HUES48 (cell line): ENCODE data around the gene RBKS.

Source experiments
- H3K27ac ChIP-seq: one replicate; pipeline ENCODE4 v1.7.0; 2013; ENCODE audit warnings: low read depth, low read length, inconsistent platforms
- H3K27me3 ChIP-seq: 2 replicates; pipeline ENCODE4 v1.6.1; 2013; ENCODE audit warnings: mild to moderate bottlenecking, low read length; ENCODE audit not compliant: control insufficient read depth, insufficient read depth
- H3K36me3 ChIP-seq: 2 replicates; pipeline ENCODE4 v1.6.1; 2013; ENCODE audit warnings: low read length; ENCODE audit not compliant: control insufficient read depth, insufficient read depth
- H3K4me1 ChIP-seq: 2 replicates; pipeline ENCODE4 v1.6.1; 2013; ENCODE audit warnings: mild to moderate bottlenecking, low read length; ENCODE audit not compliant: control insufficient read depth, insufficient read depth
- H3K4me3 ChIP-seq: 2 replicates; pipeline ENCODE4 v1.5.1; 2013; ENCODE audit warnings: mild to moderate bottlenecking, low read depth, low read length
- H3K9ac ChIP-seq: 2 replicates; pipeline ENCODE4 v1.6.1; 2013; ENCODE audit warnings: mild to moderate bottlenecking, low read depth, low read length, moderate library complexity
- H3K9me3 ChIP-seq: 2 replicates; pipeline ENCODE4 v1.6.1; 2013; ENCODE audit warnings: low read length; ENCODE audit not compliant: control insufficient read depth, insufficient read depth

The RBKS gene

GRCh38 chr2:27852691-27853090 lies 37.5 kb downstream of the RBKS start:
- no peaks in the 10 kb centered on the region for H3K4me1 ChIP-seq
- no peak overlapping the region for H3K9ac ChIP-seq
- H3K27me3 ChIP-seq = no peaks in the 10 kb centered on the region
- H3K27ac ChIP-seq = no peak overlapping the region
- H3K4me3 ChIP-seq = no peak overlapping the region
- peaks cover 2% of the 10 kb centered on the region; the same call in 1 of the 2 replicates for H3K9me3 ChIP-seq
- no peaks in the 10 kb centered on the region for H3K36me3 ChIP-seq

GRCh38 chr2:27849558-27850205 lies 40.5 kb downstream of the RBKS start:
- no peaks in the 10 kb centered on the region for H3K9me3 ChIP-seq
- H3K9ac ChIP-seq = no peak overlapping the region
- no peaks in the 10 kb centered on the region for H3K4me1 ChIP-seq
- no peak overlapping the region for H3K27ac ChIP-seq
- H3K27me3 ChIP-seq = no peaks in the 10 kb centered on the region
- H3K36me3 ChIP-seq = no peaks in the 10 kb centered on the region
- H3K4me3 ChIP-seq = no peak overlapping the region

GRCh38 chr2:27847333-27847732 lies 42.9 kb downstream of the RBKS start:
- no peaks in the 10 kb centered on the region for H3K9me3 ChIP-seq
- H3K36me3 ChIP-seq = no peaks in the 10 kb centered on the region
- no peaks in the 10 kb centered on the region for H3K4me1 ChIP-seq
- H3K4me3 ChIP-seq = no peak overlapping the region
- no peaks in the 10 kb centered on the region for H3K27me3 ChIP-seq
- H3K9ac ChIP-seq = no peak overlapping the region
- H3K27ac ChIP-seq = no peak overlapping the region

- Histone ChIP-seq H3K27ac (no peak overlapping the region), H3K9me3 (no peaks in the 10 kb centered on the region), H3K4me1 (no peaks in the 10 kb centered on the region), H3K36me3 (no peaks in the 10 kb centered on the region), H3K4me3 (no peak overlapping the region), H3K27me3 (no peaks in the 10 kb centered on the region), H3K9ac (no peak overlapping the region)
These were observed 45.3 kb downstream of the RBKS start for GRCh38 chr2:27844821-27845255.

- H3K9me3 ChIP-seq = no peaks in the 10 kb centered on the region
- no peaks in the 10 kb centered on the region for H3K36me3 ChIP-seq
- no peak overlapping the region for H3K27ac ChIP-seq
- H3K9ac ChIP-seq = no peak overlapping the region
- no peaks in the 10 kb centered on the region for H3K27me3 ChIP-seq
- H3K4me1 ChIP-seq = no peaks in the 10 kb centered on the region
- no peak overlapping the region for H3K4me3 ChIP-seq
These were observed 46.2 kb downstream of the RBKS start for GRCh38 chr2:27843992-27844391.

GRCh38 chr2:27842894-27843293 lies 47.3 kb downstream of the RBKS start:
- Histone ChIP-seq H3K27ac (no peak overlapping the region), H3K4me1 (no peaks in the 10 kb centered on the region), H3K9ac (no peak overlapping the region), H3K4me3 (no peak overlapping the region), H3K9me3 (no peaks in the 10 kb centered on the region), H3K27me3 (no peaks in the 10 kb centered on the region), H3K36me3 (no peaks in the 10 kb centered on the region)

DNA sequence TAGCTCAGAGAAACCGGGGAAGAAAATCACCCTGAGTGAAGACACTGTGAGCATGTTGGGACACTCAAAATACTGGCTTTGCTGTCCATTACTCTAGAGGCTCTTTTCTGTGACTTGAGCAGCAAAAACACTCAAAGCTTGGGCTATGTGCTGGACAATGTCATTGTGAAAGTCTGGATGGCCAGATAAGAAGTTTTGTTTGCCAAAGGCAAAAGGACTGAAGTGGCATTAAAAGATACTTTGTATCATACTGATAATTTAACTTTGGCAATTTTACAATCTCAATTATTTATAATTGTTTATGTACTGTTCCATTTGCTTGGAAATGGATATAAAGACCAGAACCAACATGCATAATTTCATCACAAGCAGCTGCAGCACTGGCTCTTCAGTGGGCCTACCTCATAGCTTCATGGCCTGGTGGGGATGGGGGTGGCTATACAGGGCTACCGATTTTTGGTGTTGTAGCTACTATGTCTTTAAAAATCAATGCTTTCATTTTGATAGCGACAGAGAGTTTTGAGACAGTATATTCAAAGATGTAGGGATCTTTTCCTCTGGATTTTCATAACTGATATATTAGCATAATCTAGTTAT lies 51.1 kb downstream of the RBKS start:
- H3K9ac ChIP-seq = no peak overlapping the region
- H3K36me3 ChIP-seq = no peaks in the 10 kb centered on the region
- no peaks in the 10 kb centered on the region for H3K27me3 ChIP-seq
- no peak overlapping the region for H3K27ac ChIP-seq
- H3K4me3 ChIP-seq = no peak overlapping the region
- no peaks in the 10 kb centered on the region for H3K4me1 ChIP-seq
- H3K9me3 ChIP-seq = no peaks in the 10 kb centered on the region

GRCh38 chr2:27838502-27838901 lies 51.7 kb downstream of the RBKS start:
- H3K9ac ChIP-seq = no peak overlapping the region
- no peak overlapping the region for H3K27ac ChIP-seq
- no peaks in the 10 kb centered on the region for H3K9me3 ChIP-seq
- no peaks in the 10 kb centered on the region for H3K4me1 ChIP-seq
- H3K36me3 ChIP-seq = no peaks in the 10 kb centered on the region
- no peaks in the 10 kb centered on the region for H3K27me3 ChIP-seq
- H3K4me3 ChIP-seq = no peak overlapping the region

- no peaks in the 10 kb centered on the region for H3K36me3 ChIP-seq
- H3K4me3 ChIP-seq = no peak overlapping the region
- no peak overlapping the region for H3K27ac ChIP-seq
- no peaks in the 10 kb centered on the region for H3K4me1 ChIP-seq
- H3K9ac ChIP-seq = no peak overlapping the region
- no peaks in the 10 kb centered on the region for H3K9me3 ChIP-seq
- no peaks in the 10 kb centered on the region for H3K27me3 ChIP-seq
These were observed 56.3 kb downstream of the RBKS start for GRCh38 chr2:27833931-27834330.

GRCh38 chr2:27832396-27832795 lies 57.8 kb downstream of the RBKS start:
- no peak overlapping the region for H3K27ac ChIP-seq
- no peak overlapping the region for H3K4me3 ChIP-seq

GRCh38 chr2:27831279-27832050 lies 58.7 kb downstream of the RBKS start:
- Histone ChIP-seq H3K36me3 (no peaks in the 10 kb centered on the region), H3K9me3 (no peaks in the 10 kb centered on the region), H3K4me1 (no peaks in the 10 kb centered on the region), H3K27ac (no peak overlapping the region), H3K9ac (no peak overlapping the region), H3K4me3 (no peak overlapping the region), H3K27me3 (no peaks in the 10 kb centered on the region)

More at GRCh38 chr2:27832396-27832795, 57.8 kb downstream of the RBKS start:
- Histone ChIP-seq H3K27me3 (no peaks in the 10 kb centered on the region), H3K4me1 (no peaks in the 10 kb centered on the region), H3K9ac (no peak overlapping the region), H3K9me3 (no peaks in the 10 kb centered on the region), H3K36me3 (no peaks in the 10 kb centered on the region)
